ENCODE measurements around the gene POU2F1.

The POU2F1 gene

DNA sequence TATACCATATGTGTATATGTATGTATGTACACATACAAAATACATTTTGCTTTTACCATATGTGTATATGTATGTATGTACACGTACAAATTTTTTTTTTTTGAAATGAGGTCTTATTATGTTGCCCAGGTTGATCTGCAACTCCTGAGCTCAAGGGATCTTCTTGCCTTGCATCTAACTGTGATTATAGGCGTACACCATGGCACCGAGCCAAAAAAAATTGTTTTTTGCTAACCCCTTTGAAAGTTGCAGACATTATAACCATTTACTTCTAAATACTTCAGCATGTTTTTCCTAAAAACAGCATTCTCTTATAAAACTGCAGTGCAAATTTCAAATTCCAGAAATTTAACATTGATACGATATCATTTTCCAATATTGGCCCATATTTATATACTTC, 147.0 kb downstream of the POU2F1 start:
- no peak for DNase-seq (ENCODE audit: low read depth)

DNA sequence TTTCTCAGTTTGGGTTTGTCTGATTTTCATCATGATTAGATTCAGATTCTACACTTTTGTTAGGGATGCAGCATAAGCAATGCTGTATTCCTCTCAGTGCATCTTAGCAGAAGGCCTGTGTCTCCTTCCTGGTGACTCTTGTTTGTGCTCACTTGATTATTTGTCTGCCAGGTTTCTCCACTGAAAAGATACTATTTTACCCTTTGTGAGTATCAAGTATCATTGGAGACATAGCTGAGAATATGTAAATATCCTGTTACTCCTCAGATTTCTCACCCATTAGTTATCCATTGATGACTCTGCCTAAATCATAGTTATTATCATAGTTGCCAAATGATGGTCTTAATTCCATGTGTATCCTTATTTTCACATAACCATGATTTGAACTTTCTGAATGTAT, 148.5 kb downstream of the POU2F1 start:
- no peak for DNase-seq (ENCODE audit: low read depth)

DNA sequence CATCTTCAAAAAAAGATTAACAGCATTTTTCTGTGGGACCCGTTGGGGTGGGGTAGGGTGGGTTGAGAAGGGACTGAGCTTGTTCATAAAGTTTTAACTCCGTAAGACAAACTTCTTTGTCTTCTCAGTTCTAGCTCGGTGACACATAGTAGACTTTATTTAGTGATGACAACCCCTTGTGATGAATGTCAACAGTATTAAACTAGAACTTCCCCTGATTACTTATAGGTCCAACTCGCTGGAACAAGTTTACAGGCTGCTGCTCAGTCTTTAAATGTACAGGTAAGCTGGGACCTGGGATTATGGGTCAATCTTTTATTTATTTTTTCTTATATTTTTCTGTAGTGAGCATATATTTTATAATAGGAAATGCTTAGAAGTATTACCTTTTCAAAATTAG, 149.2 kb downstream of the POU2F1 start:
- no peak for DNase-seq (ENCODE audit: low read depth)

DNA sequence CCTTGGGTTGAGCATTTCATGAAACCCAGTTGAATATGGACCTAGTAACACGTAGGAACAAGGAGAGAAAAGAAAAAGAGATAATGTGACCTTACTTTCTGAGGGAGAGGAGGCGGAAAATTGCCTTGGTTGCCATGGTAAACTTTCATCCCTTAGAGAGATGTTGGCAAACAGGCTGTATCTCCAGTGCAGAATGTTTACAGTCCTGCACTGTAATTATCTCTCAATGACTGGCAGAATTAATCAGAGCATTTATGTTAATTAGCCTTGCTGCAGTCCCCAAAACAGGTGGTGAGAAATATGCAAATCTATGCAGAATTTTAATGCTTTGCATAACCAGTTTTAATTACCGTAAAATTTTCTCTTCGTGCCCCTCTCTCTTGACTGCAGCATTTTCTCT, 150.3 kb downstream of the POU2F1 start:
- no peak for DNase-seq (ENCODE audit: low read depth)

DNA sequence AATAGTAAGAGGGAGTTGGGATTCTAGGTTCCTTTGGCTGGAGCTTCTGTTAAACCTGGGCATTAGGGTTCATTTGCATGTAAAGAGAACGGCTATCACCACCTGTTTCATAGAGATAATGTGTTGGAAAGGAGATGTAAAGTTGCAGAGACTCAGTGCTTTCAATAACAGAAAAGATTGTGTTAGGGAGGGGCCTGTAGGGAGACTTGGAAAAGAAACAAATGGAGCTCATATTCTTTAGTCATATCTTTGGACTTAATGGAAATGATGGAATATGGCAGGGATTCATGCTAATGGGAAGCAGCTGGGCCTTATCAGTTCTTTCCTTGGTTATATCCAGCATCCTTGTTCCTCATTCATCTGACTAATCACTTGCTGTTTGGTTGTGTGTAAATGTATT, 152.7 kb downstream of the POU2F1 start:
- DNase-seq (ENCODE audit: low read depth): no peak

DNA sequence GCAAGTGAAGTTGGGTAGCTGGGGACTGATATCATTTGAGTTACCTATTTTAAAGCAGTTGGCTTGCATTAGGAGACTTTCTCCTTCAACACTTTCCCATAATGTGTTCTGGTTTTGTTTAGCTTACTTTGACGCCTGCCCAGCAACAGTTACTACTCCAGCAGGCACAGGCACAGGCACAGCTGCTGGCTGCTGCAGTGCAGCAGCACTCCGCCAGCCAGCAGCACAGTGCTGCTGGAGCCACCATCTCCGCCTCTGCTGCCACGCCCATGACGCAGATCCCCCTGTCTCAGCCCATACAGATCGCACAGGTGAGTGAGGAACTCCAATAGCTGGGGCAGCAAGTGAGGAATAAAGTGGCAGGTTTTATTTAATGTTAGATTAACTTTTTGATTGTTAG, 153.3 kb downstream of the POU2F1 start:
- DNase-seq (ENCODE audit: low read depth): no peak

DNA sequence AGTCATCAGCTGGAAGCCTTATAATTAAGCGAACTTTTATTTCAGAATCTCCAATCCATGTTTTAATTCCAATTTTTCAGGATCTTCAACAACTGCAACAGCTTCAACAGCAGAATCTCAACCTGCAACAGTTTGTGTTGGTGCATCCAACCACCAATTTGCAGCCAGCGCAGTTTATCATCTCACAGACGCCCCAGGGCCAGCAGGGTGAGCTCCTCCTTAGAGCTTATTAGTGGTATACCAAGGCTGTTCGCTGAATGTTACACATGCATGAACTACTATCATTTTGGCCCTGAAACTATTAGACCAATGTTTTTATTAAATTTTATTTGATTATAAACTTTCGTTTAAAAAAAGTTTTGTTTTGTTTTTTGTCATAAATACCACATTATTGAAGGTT, 155.3 kb downstream of the POU2F1 start:
- no peak for DNase-seq (ENCODE audit: low read depth)

DNA sequence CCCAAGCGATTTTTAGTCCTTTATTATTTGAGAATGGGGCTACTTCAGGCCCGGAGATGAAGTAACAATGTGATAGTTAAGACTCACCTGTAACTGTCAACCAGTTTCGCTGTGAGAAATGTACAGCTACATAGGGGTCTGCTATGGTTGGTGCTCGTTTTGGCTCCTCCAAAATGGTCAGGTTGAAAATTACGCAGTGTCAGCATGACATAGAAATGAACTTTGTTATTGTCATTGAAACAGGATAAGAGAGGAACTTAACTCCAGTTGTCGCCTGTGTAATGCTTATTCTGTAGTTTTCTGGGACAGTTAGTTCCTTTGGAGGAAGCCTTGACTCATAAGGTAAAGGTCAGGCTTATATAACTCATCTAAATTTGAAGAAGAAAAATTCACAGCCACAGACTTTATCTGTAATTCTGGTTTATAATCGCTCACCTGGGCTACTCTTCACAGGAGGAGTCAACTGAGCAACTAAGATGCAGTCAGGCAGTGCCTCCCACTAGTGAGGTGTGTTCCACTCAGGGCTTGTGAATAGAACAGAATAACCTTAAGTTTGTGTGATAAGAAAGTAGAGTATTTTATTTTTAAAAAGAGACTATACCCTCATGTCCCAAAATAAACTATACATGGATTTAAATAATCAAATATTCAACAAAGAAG, 166.7 kb downstream of the POU2F1 start:
- DNase-seq (ENCODE audit: low read depth): no peak

DNA sequence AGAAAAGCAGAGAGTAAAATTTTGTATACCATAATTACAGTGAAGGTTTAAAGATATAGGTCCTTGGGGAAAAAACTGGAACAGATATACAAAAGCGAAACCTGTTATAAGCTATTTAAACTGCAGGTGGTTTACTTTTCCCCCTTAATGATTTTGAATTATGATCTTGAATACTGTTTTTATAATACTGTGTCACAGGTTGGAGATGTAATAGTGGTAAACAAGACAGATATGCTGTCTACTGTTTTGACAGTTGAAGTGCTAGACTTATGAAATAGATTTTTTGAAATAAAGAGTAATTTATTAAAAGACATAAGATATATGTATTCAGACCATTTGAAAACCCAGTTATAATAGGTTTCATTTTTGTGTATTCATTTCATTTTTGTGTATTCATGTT, 168.3 kb downstream of the POU2F1 start:
- no peak for DNase-seq (ENCODE audit: low read depth)

DNA sequence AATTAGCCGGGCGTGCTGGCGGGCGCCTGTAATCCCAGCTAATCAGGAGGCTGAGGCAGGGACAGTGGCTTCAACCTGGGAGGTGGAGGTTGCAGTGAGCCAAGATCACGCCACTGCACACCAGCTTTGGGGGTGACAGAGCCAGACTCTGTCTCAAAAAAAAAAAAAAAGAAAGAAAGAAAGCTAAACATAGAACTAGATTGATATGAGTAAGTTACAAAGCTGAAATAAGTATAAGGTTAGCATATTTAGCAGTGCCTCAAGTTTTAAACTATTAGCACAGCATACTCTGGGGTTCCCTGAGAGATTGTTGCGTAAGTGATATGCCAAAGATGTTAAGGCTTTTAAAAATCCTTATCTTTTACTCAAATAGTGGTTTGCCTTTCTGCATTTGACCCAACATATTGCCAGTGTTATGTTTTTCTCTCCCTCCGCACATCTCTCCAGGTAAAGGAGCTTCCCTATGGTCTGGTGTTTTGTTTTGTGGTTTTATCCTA, 171.6 kb downstream of the POU2F1 start:
- DNase-seq (ENCODE audit: low read depth): no peak

DNA sequence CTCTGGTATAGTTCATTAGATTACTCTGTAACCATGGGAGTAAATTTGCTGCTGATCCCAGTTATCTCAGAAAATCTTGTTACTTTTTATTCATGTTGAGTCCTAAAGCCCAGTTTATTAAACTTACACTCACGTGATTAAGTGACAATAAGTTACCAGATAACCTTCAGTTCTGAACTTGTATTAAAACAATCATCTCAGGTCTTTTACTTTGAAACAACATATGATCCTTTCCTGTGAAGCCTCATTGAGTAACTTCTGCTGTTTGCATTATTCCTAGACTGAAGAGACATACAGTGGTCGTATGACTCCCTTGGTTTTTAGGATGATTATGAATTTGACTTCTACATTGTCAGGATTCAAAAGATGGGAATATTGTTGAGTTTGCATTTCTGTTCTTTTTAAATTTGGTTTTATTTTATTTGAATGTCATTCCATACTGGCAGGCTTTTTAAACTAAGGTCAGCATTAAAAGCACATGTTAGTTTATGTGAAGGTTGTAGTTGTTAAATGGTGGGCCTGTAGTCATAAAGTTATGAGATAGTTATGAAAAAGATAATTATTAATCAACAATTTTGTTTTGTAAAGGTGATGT, 179.8 kb downstream of the POU2F1 start:
- DNase-seq (ENCODE audit: low read depth): no peak

DNA sequence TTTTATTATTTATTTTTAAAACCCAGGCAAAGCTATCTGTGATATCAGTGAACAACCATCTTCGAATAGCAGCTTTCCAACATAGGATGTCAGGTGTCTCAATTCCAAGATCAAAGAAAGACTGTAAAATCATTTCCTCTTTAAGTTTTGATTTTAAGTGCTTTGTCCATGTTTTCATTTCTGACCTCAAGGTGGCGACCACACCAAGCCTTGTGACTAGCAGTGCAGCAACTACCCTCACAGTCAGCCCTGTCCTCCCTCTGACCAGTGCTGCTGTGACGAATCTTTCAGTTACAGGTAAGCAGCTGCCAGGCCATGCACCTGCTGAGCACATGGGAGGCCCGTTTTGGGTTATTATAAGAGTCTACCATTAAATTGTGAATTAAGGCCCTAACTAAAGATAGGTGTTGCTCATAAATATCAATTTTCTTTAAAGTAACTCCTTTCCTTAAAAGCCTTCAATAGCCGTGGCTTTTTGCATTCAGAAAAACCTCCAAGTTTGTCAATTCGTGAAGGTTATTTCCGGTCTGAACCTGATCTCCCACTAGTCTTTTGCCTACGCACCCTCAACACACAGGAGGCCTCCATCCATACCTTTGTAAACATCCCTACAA, 180.7 kb downstream of the POU2F1 start:
- peak; percentile 19 for DNase-seq (ENCODE audit: low read depth)

DNA sequence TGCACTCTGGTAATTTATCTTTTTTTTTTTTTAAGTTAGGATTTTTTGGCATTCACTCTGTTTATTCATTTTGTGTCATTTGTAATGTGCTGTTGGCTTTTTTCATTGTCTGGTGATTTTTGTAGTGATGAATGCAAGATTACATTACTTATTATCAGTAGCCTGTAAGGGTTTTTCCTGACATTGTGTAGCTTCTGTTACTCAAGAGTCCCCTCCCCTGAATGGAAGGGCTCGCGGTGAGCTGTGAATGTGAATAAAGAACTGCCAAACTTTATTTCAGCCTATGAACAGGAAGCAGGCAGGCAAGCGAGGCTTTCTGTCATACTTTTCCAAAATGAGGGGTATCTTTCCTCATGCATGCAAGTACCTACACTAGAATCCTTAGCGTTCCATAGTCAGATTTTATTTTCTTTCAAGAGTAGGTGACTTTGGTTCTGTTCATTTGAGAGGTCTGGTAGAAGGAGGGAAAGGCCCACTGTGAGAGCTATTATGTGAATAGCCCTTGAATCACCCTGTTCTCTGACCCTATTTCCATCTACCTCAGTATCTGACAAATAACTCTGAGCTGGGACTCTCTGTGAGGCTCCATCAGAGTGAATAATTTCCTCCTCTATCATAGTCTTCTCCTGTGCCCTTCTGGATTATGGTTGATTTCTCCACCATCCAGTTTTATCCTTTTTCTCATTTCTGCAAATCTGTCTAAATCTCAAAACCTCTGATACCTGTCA, 183.6 kb downstream of the POU2F1 start:
- DNase-seq (ENCODE audit: low read depth): no peak

DNA sequence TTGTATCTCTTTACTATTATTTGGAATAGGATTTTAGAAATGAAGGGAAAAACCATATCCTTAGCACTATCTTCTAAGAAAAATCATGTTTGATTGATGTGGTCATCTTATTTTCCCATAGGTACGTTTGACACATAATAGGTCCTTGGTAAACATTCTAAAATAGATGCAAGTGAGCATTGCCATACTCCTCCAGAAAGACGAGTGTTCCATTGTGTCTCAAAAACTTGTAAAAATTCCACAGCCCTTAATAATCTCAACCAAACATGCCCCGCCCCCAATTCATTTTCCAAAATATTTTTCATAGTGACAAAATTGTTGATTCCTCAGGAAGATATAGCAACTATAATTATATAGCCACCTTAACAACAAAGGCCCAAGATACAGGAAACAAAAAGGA, 184.2 kb downstream of the POU2F1 start:
- no peak for DNase-seq (ENCODE audit: low read depth)

DNA sequence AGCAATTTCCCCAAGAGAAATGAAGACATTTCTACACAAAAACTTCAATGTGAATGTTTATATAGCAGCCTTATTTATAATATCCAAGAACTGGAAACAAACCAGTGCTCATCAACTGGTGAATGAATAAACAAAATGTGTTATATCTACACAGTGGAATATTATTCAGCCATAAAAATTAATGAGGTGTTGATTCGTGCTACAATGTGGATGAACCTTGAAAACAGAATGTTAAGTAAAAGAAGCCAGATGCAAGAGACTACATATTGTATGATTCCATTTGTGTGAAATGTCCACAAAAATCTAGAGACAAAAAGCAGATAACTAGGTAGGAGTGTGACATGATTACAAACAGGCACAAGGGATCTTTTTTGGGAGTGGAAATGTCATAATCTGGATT, 187.7 kb downstream of the POU2F1 start:
- no peak for DNase-seq (ENCODE audit: low read depth)

DNA sequence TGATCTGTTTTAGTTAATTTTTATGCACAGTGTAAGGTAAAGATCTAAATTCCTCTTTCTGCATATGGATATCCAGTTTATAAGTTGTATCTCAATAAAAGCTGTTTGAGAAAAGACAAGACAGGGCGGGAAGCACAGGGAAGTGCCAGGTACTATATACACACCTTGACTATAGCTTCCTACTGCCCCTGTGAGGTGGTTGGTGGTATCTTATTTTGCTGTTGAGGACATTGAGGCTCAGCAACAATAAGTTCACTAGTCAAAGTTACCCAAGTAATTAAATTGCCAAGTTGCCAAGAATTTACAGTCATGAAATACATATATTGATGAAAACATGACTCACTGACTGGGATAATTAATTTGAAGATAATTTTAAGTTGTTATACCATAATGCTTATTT, 188.5 kb downstream of the POU2F1 start:
- DNase-seq (ENCODE audit: low read depth): no peak

DNA sequence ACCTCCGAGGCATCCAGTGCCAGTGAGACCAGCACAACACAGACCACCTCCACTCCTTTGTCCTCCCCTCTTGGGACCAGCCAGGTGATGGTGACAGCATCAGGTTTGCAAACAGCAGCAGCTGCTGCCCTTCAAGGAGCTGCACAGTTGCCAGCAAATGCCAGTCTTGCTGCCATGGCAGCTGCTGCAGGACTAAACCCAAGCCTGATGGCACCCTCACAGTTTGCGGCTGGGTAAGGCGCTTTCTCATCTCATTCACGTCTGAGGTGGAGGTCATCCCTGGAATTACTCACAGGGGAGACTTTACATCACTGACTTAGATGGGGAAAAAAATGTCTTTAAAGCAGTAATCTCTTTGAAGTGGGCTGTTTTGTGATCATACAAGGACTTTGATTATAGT, 191.4 kb downstream of the POU2F1 start:
- peak; percentile 25 for DNase-seq (ENCODE audit: low read depth)

DNA sequence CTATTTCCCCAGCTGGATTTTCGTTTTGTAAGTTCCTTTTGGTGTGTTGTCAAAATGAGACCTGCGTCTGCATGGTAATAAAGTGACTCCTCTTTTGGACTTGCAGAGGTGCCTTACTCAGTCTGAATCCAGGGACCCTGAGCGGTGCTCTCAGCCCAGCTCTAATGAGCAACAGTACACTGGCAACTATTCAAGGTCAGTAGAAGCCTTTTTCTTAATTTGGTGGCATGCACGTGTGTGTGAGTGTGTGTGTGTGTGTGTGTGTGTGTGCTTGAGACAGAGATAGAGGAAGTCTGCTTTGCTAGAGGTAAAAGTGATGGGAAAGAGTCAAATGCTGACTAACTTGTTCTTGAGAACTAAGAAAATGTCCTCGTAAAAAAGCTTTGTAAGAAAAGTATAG, 192.2 kb downstream of the POU2F1 start:
- no peak for DNase-seq (ENCODE audit: low read depth)

DNA sequence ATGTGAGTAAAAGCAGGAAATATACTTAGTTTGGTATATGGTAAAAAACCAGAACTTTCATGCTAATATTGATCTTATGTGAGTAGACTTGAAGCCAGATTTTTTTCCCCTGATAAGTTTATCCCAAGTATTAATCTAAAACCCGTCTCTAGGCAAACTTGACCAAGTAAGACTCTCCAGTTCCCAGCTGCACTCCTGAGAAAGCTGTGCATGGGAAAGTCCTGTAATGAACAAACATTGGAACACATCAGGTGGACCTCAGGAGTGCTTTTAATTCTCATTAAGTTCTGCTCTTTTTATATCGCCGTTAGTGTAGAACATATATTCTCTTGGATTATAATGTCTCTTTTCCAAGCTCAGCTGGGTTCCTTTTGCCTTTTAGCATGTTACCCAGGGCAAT, 192.6 kb downstream of the POU2F1 start:
- DNase-seq (ENCODE audit: low read depth): no peak

DNA sequence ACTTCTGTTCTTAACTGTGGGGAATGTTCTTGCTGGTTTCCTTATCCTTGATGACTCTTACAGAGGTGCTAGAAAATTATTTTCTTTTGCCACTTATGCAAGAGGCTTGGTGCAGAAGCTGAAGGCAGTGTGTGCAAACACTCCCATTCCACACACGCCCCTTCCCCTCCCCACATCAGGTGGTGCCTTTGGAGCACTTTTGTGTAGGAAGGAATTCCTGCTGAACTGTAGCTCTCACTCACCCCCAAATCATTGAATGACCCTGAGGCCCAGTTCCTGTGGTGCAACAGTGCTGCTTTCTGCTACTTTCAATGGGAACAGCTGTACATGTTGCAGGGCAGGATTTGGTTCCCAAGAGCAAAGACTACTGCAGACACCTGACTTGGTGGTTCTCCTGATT, 195.8 kb downstream of the POU2F1 start:
- DNase-seq (ENCODE audit: low read depth): no peak

DNA sequence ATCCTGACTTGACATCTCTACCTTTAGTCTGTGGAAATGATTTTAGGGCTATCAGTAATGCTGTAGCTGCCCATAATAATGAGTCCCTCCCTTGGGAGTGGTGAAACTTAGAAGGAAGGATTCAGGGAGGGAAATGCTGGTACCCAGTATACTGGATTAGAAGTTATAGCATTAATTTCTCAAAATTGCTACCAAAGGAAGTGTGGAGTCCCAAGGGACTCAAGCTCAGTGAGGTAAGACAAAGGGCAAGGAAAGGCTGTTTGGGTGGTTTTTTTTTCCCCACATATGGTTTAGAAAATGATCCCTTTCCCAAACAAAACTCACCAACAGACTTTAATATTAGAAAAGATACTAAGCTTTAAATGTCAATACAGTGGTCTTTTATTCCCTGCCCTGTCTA, 197.7 kb downstream of the POU2F1 start:
- DNase-seq (ENCODE audit: low read depth): no peak

DNA sequence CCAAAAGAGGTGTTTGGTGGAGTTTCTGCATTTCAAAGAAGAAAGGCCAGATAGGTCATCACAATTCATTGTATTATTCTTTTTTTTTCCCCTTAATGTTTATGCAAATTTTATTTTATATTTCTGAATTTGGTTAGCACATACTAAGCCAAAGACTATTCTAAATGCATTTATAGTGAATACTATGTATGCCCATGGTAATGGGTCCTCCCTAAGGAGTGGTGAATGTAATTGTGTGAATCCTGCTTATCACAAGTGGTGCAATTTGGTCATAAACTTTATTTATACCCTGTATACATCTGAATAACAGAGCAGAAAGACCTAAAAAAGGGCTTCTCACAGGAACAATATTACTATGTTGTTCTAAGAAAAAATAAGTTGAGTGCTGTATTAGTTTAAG, 198.6 kb downstream of the POU2F1 start:
- DNase-seq (ENCODE audit: low read depth): no peak

DNA sequence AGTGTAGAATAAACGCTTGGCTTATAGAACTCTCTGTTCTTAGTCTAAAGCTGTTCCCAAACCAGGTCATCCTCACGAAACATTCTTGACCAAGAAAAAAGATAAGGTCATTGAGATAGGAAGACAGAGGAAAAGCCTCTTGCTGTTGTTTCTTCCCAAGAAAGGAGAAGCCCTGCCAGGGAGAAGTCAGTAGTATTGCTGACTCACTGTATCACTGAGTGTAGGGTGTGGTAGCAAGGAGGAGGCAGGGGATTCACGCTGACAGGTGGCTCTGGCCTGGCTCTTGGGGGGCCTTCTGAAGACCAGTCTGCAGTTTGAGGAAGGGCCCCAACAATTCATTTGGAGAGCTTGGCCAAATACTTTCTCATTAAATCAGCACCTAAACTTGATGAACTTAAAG, 199.8 kb downstream of the POU2F1 start:
- DNase-seq (ENCODE audit: low read depth): no peak
